HL-60 (cell line): ENCODE data around the gene TET3.

Source experiments
- SPI1 ChIP-seq: IDR thresholded peaks from 2 replicates; pipeline ENCODE4 v1.6.1; 2012; ENCODE audit warnings: low read depth, mild to moderate bottlenecking, borderline replicate concordance
- TF ChIP-seq, protein P1 (sequence below): IDR thresholded peaks from one replicate; pipeline ENCODE4 v1.5.1; 2011; ENCODE audit warnings: low read length, control low read depth, inconsistent platforms; ENCODE audit not compliant: insufficient read depth
- TF ChIP-seq, protein P2 (sequence below): IDR thresholded peaks from 2 replicates; pipeline ENCODE4 v1.6.1; 2012; ENCODE audit warnings: low read depth; ENCODE audit not compliant: insufficient replicate concordance

DNA sequence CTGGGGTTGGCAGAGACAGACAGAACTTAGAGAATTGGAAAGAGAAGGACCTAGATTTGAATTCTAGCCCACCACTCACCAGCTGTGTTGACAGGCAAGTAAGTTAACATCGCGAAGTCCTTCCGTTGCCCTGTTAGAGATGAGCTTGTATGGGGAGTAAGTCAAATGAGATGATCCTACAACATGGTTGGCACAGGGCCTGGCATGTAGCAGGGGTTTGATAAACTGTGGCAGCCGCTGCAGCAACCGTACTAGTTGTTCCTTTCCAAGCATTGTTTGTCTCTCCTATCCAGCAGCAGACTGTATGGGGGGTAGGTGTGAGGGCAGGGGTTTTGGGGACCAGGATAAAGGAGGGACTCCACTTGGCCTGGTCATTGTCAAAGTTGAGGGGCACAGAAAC lies 16.0 kb downstream of the TET3 start:
- TF ChIP-seq, protein P1, sequence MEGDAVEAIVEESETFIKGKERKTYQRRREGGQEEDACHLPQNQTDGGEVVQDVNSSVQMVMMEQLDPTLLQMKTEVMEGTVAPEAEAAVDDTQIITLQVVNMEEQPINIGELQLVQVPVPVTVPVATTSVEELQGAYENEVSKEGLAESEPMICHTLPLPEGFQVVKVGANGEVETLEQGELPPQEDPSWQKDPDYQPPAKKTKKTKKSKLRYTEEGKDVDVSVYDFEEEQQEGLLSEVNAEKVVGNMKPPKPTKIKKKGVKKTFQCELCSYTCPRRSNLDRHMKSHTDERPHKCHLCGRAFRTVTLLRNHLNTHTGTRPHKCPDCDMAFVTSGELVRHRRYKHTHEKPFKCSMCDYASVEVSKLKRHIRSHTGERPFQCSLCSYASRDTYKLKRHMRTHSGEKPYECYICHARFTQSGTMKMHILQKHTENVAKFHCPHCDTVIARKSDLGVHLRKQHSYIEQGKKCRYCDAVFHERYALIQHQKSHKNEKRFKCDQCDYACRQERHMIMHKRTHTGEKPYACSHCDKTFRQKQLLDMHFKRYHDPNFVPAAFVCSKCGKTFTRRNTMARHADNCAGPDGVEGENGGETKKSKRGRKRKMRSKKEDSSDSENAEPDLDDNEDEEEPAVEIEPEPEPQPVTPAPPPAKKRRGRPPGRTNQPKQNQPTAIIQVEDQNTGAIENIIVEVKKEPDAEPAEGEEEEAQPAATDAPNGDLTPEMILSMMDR = no peak
- no peak for TF ChIP-seq SPI1
- TF ChIP-seq, protein P2, sequence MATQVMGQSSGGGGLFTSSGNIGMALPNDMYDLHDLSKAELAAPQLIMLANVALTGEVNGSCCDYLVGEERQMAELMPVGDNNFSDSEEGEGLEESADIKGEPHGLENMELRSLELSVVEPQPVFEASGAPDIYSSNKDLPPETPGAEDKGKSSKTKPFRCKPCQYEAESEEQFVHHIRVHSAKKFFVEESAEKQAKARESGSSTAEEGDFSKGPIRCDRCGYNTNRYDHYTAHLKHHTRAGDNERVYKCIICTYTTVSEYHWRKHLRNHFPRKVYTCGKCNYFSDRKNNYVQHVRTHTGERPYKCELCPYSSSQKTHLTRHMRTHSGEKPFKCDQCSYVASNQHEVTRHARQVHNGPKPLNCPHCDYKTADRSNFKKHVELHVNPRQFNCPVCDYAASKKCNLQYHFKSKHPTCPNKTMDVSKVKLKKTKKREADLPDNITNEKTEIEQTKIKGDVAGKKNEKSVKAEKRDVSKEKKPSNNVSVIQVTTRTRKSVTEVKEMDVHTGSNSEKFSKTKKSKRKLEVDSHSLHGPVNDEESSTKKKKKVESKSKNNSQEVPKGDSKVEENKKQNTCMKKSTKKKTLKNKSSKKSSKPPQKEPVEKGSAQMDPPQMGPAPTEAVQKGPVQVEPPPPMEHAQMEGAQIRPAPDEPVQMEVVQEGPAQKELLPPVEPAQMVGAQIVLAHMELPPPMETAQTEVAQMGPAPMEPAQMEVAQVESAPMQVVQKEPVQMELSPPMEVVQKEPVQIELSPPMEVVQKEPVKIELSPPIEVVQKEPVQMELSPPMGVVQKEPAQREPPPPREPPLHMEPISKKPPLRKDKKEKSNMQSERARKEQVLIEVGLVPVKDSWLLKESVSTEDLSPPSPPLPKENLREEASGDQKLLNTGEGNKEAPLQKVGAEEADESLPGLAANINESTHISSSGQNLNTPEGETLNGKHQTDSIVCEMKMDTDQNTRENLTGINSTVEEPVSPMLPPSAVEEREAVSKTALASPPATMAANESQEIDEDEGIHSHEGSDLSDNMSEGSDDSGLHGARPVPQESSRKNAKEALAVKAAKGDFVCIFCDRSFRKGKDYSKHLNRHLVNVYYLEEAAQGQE = no peak
